Measurements from ENCODE around the gene KHDRBS2. TPM values are rescaled to one million over a fixed set of nuclear protein-coding genes. Genes with fewer than 3 reads are reported as not detected.

KHDRBS2 gene
- total and polyA plus RNA-seq, 2 donors (not counting 3 experiments of a cell fraction or from before 2014, with no cell fraction given) = not detected

DNA sequence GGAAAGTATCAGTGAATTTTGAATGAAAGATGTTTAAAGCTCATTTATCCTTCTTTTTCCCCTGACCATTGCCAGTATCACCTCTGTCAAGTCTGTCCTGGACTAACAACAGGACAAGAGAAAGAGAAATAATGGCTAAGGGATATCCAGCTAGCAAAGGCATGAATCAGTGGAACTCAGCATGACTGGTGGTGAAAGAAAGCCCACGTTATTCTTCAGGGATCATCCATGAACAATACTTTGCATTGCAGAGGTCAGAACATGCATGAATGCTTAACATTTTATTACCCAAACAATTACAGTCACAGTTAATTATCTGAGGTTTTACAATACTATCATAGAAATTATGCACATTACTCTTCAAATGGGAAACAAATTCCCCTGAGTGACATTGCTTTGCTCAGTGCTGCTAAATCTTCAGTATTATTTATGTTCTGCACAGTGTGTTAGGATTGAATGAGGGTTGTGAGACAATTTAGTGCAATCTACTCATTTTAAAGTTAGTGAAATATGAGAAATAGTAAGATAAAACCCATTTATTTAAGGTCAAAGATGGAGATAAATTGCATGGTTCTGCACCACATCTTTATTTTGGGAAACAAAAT is 350.7 kb downstream of the KHDRBS2 start:
- H2AFZ ChIP-seq (ENCODE audit: low read depth, low read length) = no peak overlapping the region
- BruUV-seq (replicated peaks) = no TSS peak
- H3K4me3 ChIP-seq (replicated peaks in 1 of 3; ENCODE audit: insufficient read depth in 1 of 3, low read depth in 1 of 3, low read length in 3 of 3) = no peak overlapping the region
- peaks cover 5% of the 10 kb centered on the region for H3K9me3 ChIP-seq (replicated peaks; ENCODE audit: control insufficient read depth, insufficient read depth, low read length)
- no peak for DNase-seq (ENCODE audit: low read depth, low spot score)
- no peaks in the 10 kb centered on the region for H3K36me3 ChIP-seq (ENCODE audit: control insufficient read depth in 2 of 2, extremely low read depth in 1 of 2, insufficient read depth in 2 of 2, low read length in 2 of 2)
- H3K27ac ChIP-seq (ENCODE audit: insufficient read depth, low read depth, low read length) = no peak overlapping the region
- H3K27me3 ChIP-seq (ENCODE audit: control insufficient read depth in 2 of 2, insufficient read depth in 2 of 2, low read length in 2 of 2) = no peaks in the 10 kb centered on the region
- no peak for TF ChIP-seq MAX (IDR thresholded peaks at IDR 0.05; ENCODE audit: insufficient read depth, insufficient read length)
- no peak for FAIRE-seq
- CTCF ChIA-PET = no interaction called here
- no peaks in the 10 kb centered on the region for H4K20me1 ChIP-seq (replicated peaks; ENCODE audit: control insufficient read depth, extremely low read depth, insufficient read depth, low read length)
- intact Hi-C loops (cut with micrococcal nuclease) (no loop called here), dilution Hi-C loops (cut with MboI; ENCODE audit: extremely low pct_ligation_motif_present, low sequenced_read_pairs) (no loop called here)
- H3K9ac ChIP-seq (replicated peaks; ENCODE audit: extremely low read depth, insufficient read depth, low read length) = no peak overlapping the region
- H3K4me1 ChIP-seq (ENCODE audit: control insufficient read depth, extremely low read depth, insufficient read depth, low read length) = no peaks in the 10 kb centered on the region
- H3K9me1 ChIP-seq (replicated peaks; ENCODE audit: control insufficient read depth, extremely low read depth, insufficient read depth, low read length) = no peaks in the 10 kb centered on the region
- POLR2A ChIA-PET = no interaction called here
- H3K79me2 ChIP-seq (ENCODE audit: control insufficient read depth, insufficient read depth, low read length) = no peaks in the 10 kb centered on the region
- no peak overlapping the region for H3K4me2 ChIP-seq (ENCODE audit: insufficient read depth, low read length)

GRCh38 chr6:61909486-61909885 is 376.5 kb downstream of the KHDRBS2 start:
- no peak overlapping the region for H3K27ac ChIP-seq (ENCODE audit: insufficient read depth, low read depth, low read length)
- no peak overlapping the region for H2AFZ ChIP-seq (ENCODE audit: low read depth, low read length)
- intact Hi-C loops (cut with micrococcal nuclease) (no loop called here), dilution Hi-C loops (cut with MboI; ENCODE audit: extremely low pct_ligation_motif_present, low sequenced_read_pairs) (no loop called here)
- TF ChIP-seq FOS (IDR thresholded peaks at IDR 0.05; ENCODE audit: borderline replicate concordance, insufficient read depth, low read length) = no peak
- no peak for TF ChIP-seq POLR2AphosphoS5 (IDR thresholded peaks at IDR 0.05; ENCODE audit: insufficient read depth, low read depth, low read length)
- TF ChIP-seq CTCF (IDR thresholded peaks at IDR 0.05; ENCODE audit: extremely low read depth in 1 of 2, insufficient read depth in 1 of 2, low read depth in 1 of 2, low read length in 2 of 2) = no peak
- TF ChIP-seq POLR2A (IDR thresholded peaks at IDR 0.05; ENCODE audit: low read depth, low read length) = no peak
- BruUV-seq (replicated peaks) = no TSS peak
- no peaks in the 10 kb centered on the region for H3K9me1 ChIP-seq (replicated peaks; ENCODE audit: control insufficient read depth, extremely low read depth, insufficient read depth, low read length)
- no peak overlapping the region for H3K4me3 ChIP-seq (replicated peaks in 1 of 3; ENCODE audit: insufficient read depth in 1 of 3, low read depth in 1 of 3, low read length in 3 of 3)
- H3K36me3 ChIP-seq (ENCODE audit: control insufficient read depth in 2 of 2, extremely low read depth in 1 of 2, insufficient read depth in 2 of 2, low read length in 2 of 2) = no peaks in the 10 kb centered on the region
- H3K4me2 ChIP-seq (ENCODE audit: insufficient read depth, low read length) = no peak overlapping the region
- no peaks in the 10 kb centered on the region for H3K79me2 ChIP-seq (ENCODE audit: control insufficient read depth, insufficient read depth, low read length)
- CTCF ChIA-PET = no interaction called here
- DNase-seq (ENCODE audit: low read depth, low spot score) (no peak), FAIRE-seq (no peak)
- POLR2A ChIA-PET = no interaction called here
- H3K27me3 ChIP-seq (ENCODE audit: control insufficient read depth in 2 of 2, insufficient read depth in 2 of 2, low read length in 2 of 2) = no peaks in the 10 kb centered on the region
- H3K9me3 ChIP-seq (replicated peaks; ENCODE audit: control insufficient read depth, insufficient read depth, low read length) = peaks cover 4% of the 10 kb centered on the region
- no peak overlapping the region for H3K9ac ChIP-seq (replicated peaks; ENCODE audit: extremely low read depth, insufficient read depth, low read length)
- no peaks in the 10 kb centered on the region for H4K20me1 ChIP-seq (replicated peaks; ENCODE audit: control insufficient read depth, extremely low read depth, insufficient read depth, low read length)
- H3K4me1 ChIP-seq (ENCODE audit: control insufficient read depth, extremely low read depth, insufficient read depth, low read length) = no peaks in the 10 kb centered on the region

All from endothelial cell of umbilical vein (primary cell).